ENCODE results near the gene YTHDF1.

DNA sequence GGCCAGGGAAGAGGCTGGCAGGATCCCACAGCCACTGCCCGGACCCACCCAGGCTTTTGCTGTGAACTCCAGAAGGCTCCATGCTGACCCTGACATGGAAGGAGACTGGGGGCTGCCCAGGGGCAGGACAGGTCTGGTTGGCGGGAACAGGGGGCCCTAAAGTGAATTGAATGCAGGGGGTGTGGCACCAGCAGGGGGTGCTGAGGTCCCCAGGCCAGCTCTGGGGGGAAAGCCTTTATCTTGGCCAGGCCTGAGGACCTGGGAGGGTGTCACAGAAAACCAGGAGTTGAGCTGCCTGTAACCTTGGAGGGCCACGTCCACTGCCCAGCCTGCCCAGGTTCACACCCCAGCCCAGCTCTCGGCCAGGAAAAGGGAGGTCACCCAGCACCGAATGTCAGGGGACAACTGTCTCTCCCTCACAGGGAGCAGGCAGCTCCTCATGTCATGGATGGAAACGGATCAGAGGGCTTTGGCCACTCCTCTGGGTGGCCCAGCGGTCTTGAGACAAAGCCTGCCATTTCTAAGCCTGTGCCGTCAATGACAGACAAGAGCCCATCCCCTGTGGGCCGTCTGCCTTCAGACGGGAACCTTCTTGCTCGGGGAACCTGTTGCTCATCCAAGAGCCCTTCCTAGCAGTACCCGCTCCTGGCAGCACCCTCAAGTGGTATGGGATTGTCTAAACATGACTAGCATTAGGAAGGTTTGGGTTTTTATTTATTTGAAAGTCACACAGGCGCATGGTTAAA, 2.9 kb upstream of the YTHDF1 start:
- TF ChIP-seq, protein P1, sequence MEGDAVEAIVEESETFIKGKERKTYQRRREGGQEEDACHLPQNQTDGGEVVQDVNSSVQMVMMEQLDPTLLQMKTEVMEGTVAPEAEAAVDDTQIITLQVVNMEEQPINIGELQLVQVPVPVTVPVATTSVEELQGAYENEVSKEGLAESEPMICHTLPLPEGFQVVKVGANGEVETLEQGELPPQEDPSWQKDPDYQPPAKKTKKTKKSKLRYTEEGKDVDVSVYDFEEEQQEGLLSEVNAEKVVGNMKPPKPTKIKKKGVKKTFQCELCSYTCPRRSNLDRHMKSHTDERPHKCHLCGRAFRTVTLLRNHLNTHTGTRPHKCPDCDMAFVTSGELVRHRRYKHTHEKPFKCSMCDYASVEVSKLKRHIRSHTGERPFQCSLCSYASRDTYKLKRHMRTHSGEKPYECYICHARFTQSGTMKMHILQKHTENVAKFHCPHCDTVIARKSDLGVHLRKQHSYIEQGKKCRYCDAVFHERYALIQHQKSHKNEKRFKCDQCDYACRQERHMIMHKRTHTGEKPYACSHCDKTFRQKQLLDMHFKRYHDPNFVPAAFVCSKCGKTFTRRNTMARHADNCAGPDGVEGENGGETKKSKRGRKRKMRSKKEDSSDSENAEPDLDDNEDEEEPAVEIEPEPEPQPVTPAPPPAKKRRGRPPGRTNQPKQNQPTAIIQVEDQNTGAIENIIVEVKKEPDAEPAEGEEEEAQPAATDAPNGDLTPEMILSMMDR (conservative IDR thresholded peaks at IDR 0.05) = no peak
- no peak for TF ChIP-seq ZFX (IDR thresholded peaks at IDR 0.05)
